Parathyroid adenoma (tissue), 2 donors: ENCODE results near the gene PLXNC1.

Experiments used
- H2AFZ ChIP-seq: fragments of 300-600 bp; sonication (generic); one replicate; pipeline ENCODE4 v1.7.0; 2017; ENCODE audit warnings: antibody characterized with exemption, mild to moderate bottlenecking
- H3K27ac ChIP-seq: fragments of 300-600 bp; sonication (generic); one replicate; pipeline ENCODE4 v1.7.0; 2017
- H3K27me3 ChIP-seq: fragments of 300-600 bp; sonication (generic); one replicate; pipeline ENCODE4 v1.7.0; 2017; ENCODE audit warnings: low read length; ENCODE audit not compliant: control insufficient read depth, insufficient read depth
- H3K36me3 ChIP-seq: fragments of 300-600 bp; sonication (generic); one replicate; pipeline ENCODE4 v1.7.0; 2017; ENCODE audit warnings: low read length; ENCODE audit not compliant: control insufficient read depth, insufficient read depth
- H3K4me1 ChIP-seq: fragments of 300-600 bp; sonication (generic); one replicate; pipeline ENCODE4 v1.7.0; 2017; ENCODE audit warnings: control low read depth
- H3K4me2 ChIP-seq: fragments of 300-600 bp; sonication (generic); one replicate; pipeline ENCODE4 v1.7.0; 2017; ENCODE audit warnings: low read length
- H3K4me3 ChIP-seq: fragments of 300-600 bp; sonication (generic); one replicate; pipeline ENCODE4 v1.7.0; 2017; ENCODE audit warnings: low read depth, low read length
- H3K79me2 ChIP-seq: fragments of 300-600 bp; sonication (generic); one replicate; pipeline ENCODE4 v1.7.0; 2017; ENCODE audit warnings: control low read depth
- H3K9ac ChIP-seq: fragments of 300-600 bp; sonication (generic); one replicate; pipeline ENCODE4 v1.7.0; 2017; ENCODE audit warnings: mild to moderate bottlenecking
- H3K9me3 ChIP-seq: fragments of 300-600 bp; sonication (generic); one replicate; pipeline ENCODE4 v1.7.0; 2017; ENCODE audit warnings: low read length; ENCODE audit not compliant: control insufficient read depth
- CTCF ChIP-seq: fragments of 300-600 bp; sonication (generic); IDR thresholded peaks from one replicate; pipeline ENCODE4 v1.7.0; 2017; ENCODE audit warnings: antibody characterized with exemption, mild to moderate bottlenecking
- donor health status: primary hyperparathyroidism.

Gene PLXNC1

GRCh38 chr12:94175763-94176668 lies 27.6 kb downstream of the PLXNC1 start:
- no peaks in the 10 kb centered on the region for H3K79me2 ChIP-seq
- no peaks in the 10 kb centered on the region for H3K36me3 ChIP-seq
- no peaks in the 10 kb centered on the region for H3K27me3 ChIP-seq
- no peak overlapping the region for H2AFZ ChIP-seq
- no peaks in the 10 kb centered on the region for H3K9me3 ChIP-seq
- H3K4me2 ChIP-seq, result no peak overlapping the region
- no peaks in the 10 kb centered on the region for H3K4me1 ChIP-seq
- H3K9ac ChIP-seq, result no peak overlapping the region
- H3K4me3 ChIP-seq, result no peak overlapping the region
- no peak overlapping the region for H3K27ac ChIP-seq
- no peak for TF ChIP-seq CTCF

- H3K4me1 ChIP-seq, result no peaks in the 10 kb centered on the region
- no peak for TF ChIP-seq CTCF
- H3K27ac ChIP-seq, result no peak overlapping the region
- no peaks in the 10 kb centered on the region for H3K27me3 ChIP-seq
- H3K4me2 ChIP-seq, result no peak overlapping the region
- no peak overlapping the region for H2AFZ ChIP-seq
- no peak overlapping the region for H3K9ac ChIP-seq
- no peak overlapping the region for H3K4me3 ChIP-seq
- no peaks in the 10 kb centered on the region for H3K79me2 ChIP-seq
- H3K9me3 ChIP-seq, result no peaks in the 10 kb centered on the region
- H3K36me3 ChIP-seq, result no peaks in the 10 kb centered on the region
These were observed 29.7 kb downstream of the PLXNC1 start for GRCh38 chr12:94178054-94178453.

GRCh38 chr12:94178882-94179281 lies 30.5 kb downstream of the PLXNC1 start:
- Histone ChIP-seq H3K79me2 (no peaks in the 10 kb centered on the region), H3K4me1 (no peaks in the 10 kb centered on the region), H3K27ac (no peak overlapping the region)

GRCh38 chr12:94179723-94180122 lies 31.3 kb downstream of the PLXNC1 start:
- Histone ChIP-seq H3K9ac (no peak overlapping the region), H3K4me1 (no peaks in the 10 kb centered on the region), H3K9me3 (no peaks in the 10 kb centered on the region), H3K27me3 (no peaks in the 10 kb centered on the region), H3K4me2 (no peak overlapping the region), H2AFZ (no peak overlapping the region), H3K36me3 (no peaks in the 10 kb centered on the region), H3K27ac (no peak overlapping the region), H3K4me3 (no peak overlapping the region), H3K79me2 (no peaks in the 10 kb centered on the region)
- TF ChIP-seq CTCF, result no peak

More at GRCh38 chr12:94178882-94179281, 30.5 kb downstream of the PLXNC1 start:
- no peak for TF ChIP-seq CTCF
- no peak overlapping the region for H3K4me3 ChIP-seq
- no peaks in the 10 kb centered on the region for H3K27me3 ChIP-seq
- no peak overlapping the region for H3K4me2 ChIP-seq
- no peak overlapping the region for H3K9ac ChIP-seq
- no peaks in the 10 kb centered on the region for H3K9me3 ChIP-seq
- H2AFZ ChIP-seq, result no peak overlapping the region
- H3K36me3 ChIP-seq, result no peaks in the 10 kb centered on the region
